ENCODE measurements around the gene ICE2.

Gene ICE2

GRCh38 chr15:60371175-60372051 lies 107.5 kb downstream of the ICE2 start:
- DNase-seq (ENCODE audit: low spot score) = peak; percentile 7

- DNase-seq (ENCODE audit: low spot score) = no peak
Observed at GRCh38 chr15:60370869-60371136, 108.1 kb downstream of the ICE2 start.

DNA sequence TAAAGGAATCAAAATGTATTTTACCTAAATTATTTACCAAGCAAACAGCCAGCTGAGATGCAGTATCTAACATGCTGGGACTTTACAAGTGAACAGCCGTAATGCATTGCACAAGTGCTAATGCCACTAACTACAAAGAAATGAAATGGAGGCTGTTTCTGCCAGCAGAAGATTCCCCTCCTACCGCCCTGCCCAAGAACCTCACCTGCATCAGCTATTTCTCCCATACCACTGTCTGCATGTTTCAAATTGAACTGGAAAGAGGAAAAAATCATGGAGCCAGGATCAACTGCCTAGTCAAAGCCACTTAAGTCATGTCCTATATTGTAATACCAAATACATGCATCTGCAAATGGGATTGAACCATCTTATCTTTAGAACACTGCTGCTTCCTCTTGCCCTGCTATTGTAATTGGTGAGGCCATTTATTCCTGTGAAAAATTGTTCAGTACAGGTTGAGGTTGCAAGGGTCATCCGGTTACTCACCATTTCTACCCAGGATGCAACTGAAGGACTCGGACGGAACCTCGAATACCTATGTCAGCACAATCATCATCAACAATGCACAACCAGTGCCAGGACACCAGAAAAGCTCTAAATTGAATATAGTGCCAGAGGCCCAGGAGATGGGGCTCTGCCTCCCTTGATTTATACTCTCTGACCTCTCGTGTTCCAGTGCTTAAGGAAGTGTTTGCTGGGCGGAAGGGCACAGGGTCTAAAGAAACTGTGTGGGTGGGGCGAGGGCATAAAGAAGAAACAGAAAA lies 108.7 kb downstream of the ICE2 start:
- no peak for DNase-seq (ENCODE audit: low spot score)

GRCh38 chr15:60369696-60370095 lies 109.2 kb downstream of the ICE2 start:
- DNase-seq (ENCODE audit: low spot score) = no peak
